Prostate gland (tissue), 2 donors: ENCODE measurements around the gene PAX5.

Experiments used
- POLR2A ChIP-seq: fragments of 450-650 bp; IDR thresholded peaks from one replicate; pipeline ENCODE4 v1.6.1; 2016; ENCODE audit warnings: antibody characterized with exemption, mild to moderate bottlenecking
- TF ChIP-seq, protein P1 (sequence below), 4 experiments: fragments of 200-600 bp in 2 of 4; fragments of 450-650 bp in 2 of 4; sonication (generic) in 2 of 4; IDR thresholded peaks; 1 replicate in 3 of 4; 2 replicates in 1 of 4; pipeline ENCODE4 v1.5.1; 2016 to 2019; ENCODE audit warnings: antibody characterized with exemption in 4 of 4, mild to moderate bottlenecking in 2 of 4, moderate library complexity in 2 of 4

GRCh38 chr9:36897019-36897418 lies 137.0 kb downstream of the PAX5 start:
- no peak for TF ChIP-seq POLR2A
- TF ChIP-seq, protein P1, sequence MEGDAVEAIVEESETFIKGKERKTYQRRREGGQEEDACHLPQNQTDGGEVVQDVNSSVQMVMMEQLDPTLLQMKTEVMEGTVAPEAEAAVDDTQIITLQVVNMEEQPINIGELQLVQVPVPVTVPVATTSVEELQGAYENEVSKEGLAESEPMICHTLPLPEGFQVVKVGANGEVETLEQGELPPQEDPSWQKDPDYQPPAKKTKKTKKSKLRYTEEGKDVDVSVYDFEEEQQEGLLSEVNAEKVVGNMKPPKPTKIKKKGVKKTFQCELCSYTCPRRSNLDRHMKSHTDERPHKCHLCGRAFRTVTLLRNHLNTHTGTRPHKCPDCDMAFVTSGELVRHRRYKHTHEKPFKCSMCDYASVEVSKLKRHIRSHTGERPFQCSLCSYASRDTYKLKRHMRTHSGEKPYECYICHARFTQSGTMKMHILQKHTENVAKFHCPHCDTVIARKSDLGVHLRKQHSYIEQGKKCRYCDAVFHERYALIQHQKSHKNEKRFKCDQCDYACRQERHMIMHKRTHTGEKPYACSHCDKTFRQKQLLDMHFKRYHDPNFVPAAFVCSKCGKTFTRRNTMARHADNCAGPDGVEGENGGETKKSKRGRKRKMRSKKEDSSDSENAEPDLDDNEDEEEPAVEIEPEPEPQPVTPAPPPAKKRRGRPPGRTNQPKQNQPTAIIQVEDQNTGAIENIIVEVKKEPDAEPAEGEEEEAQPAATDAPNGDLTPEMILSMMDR (IDR thresholded peaks at IDR 0.05), result no peak
